ENCODE measurements around the gene CYP27A1.

Gene CYP27A1

GRCh38 chr2:218815649-218816048, 33.7 kb downstream of the CYP27A1 start:
- no peaks in the 10 kb centered on the region for H3K79me1 ChIP-seq (ENCODE audit: low read length)
- no peak overlapping the region for H3K9ac ChIP-seq (ENCODE audit: low read length)
- no peak overlapping the region for H3K4me2 ChIP-seq (ENCODE audit: low read length)
- H2BK5ac ChIP-seq (ENCODE audit: low read length), result no peak overlapping the region
- WGBS (ENCODE audit: extremely low coverage, insufficient coverage, low lambda C conversion rate), result no CpG with 5 or more reads among the region's 4 CpGs
- H3K18ac ChIP-seq (ENCODE audit: low read length), result no peak overlapping the region
- no peak overlapping the region for H4K8ac ChIP-seq (ENCODE audit: low read depth, low read length)
- H2AK5ac ChIP-seq (ENCODE audit: low read length), result no peak overlapping the region
- no peak overlapping the region for H2BK120ac ChIP-seq (ENCODE audit: low read depth, low read length)
- no peak overlapping the region for H3K4ac ChIP-seq (ENCODE audit: low read depth, low read length)
- H3K4me3 ChIP-seq (ENCODE audit: low read length), result no peak overlapping the region
- H2BK15ac ChIP-seq (replicated peaks; ENCODE audit: low read depth), result no peak overlapping the region
- no peak overlapping the region for H3K27ac ChIP-seq (ENCODE audit: low read depth, low read length)
- no peak overlapping the region for H3K56ac ChIP-seq (ENCODE audit: low read length)
- no peak overlapping the region for H3K23ac ChIP-seq (ENCODE audit: low read length)
- H3K79me2 ChIP-seq (ENCODE audit: control insufficient read depth, insufficient read depth, low read length), result no peaks in the 10 kb centered on the region
- no peaks in the 10 kb centered on the region for H3K36me3 ChIP-seq (ENCODE audit: control insufficient read depth, insufficient read depth, low read length)
- DNase-seq, result no peak
- H4K5ac ChIP-seq (ENCODE audit: low read length), result no peak overlapping the region
- no peaks in the 10 kb centered on the region for H3K27me3 ChIP-seq (ENCODE audit: insufficient read depth, low read length, poor library complexity)
- no peaks in the 10 kb centered on the region for H3K4me1 ChIP-seq (ENCODE audit: control insufficient read depth, low read depth, low read length)

GRCh38 chr2:218816561-218817011, 34.6 kb downstream of the CYP27A1 start:
- H3K27ac ChIP-seq (ENCODE audit: low read depth, low read length), result no peak overlapping the region
- H3K36me3 ChIP-seq (ENCODE audit: control insufficient read depth, insufficient read depth, low read length), result no peaks in the 10 kb centered on the region
- H3K4me2 ChIP-seq (ENCODE audit: low read length), result no peak overlapping the region
- H3K27me3 ChIP-seq (ENCODE audit: insufficient read depth, low read length, poor library complexity), result no peaks in the 10 kb centered on the region
- H3K9ac ChIP-seq (ENCODE audit: low read length), result no peak overlapping the region
- H3K79me2 ChIP-seq (ENCODE audit: control insufficient read depth, insufficient read depth, low read length), result no peaks in the 10 kb centered on the region
- H4K8ac ChIP-seq (ENCODE audit: low read depth, low read length), result no peak overlapping the region
- H3K56ac ChIP-seq (ENCODE audit: low read length), result no peak overlapping the region
- H3K4ac ChIP-seq (ENCODE audit: low read depth, low read length), result no peak overlapping the region
- H3K79me1 ChIP-seq (ENCODE audit: low read length), result no peaks in the 10 kb centered on the region
- no peak overlapping the region for H2BK5ac ChIP-seq (ENCODE audit: low read length)
- H3K4me1 ChIP-seq (ENCODE audit: control insufficient read depth, low read depth, low read length), result no peaks in the 10 kb centered on the region
- no peak overlapping the region for H3K23ac ChIP-seq (ENCODE audit: low read length)
- H2BK15ac ChIP-seq (replicated peaks; ENCODE audit: low read depth), result no peak overlapping the region
- WGBS (ENCODE audit: extremely low coverage, insufficient coverage, low lambda C conversion rate), result no CpG with 5 or more reads among the region's 2 CpGs
- no peak overlapping the region for H4K5ac ChIP-seq (ENCODE audit: low read length)
- no peak overlapping the region for H2BK120ac ChIP-seq (ENCODE audit: low read depth, low read length)
- H3K18ac ChIP-seq (ENCODE audit: low read length), result no peak overlapping the region
- DNase-seq, result no peak
- H2AK5ac ChIP-seq (ENCODE audit: low read length), result no peak overlapping the region
- no peak overlapping the region for H3K4me3 ChIP-seq (ENCODE audit: low read length)

GRCh38 chr2:218819093-218819492, 37.1 kb downstream of the CYP27A1 start:
- H2AK5ac ChIP-seq (ENCODE audit: low read length), result no peak overlapping the region
- H3K36me3 ChIP-seq (ENCODE audit: control insufficient read depth, insufficient read depth, low read length), result no peaks in the 10 kb centered on the region
- WGBS (ENCODE audit: extremely low coverage, insufficient coverage, low lambda C conversion rate), result no CpG with 5 or more reads among the region's 7 CpGs
- H3K56ac ChIP-seq (ENCODE audit: low read length), result no peak overlapping the region
- H3K23ac ChIP-seq (ENCODE audit: low read length), result no peak overlapping the region
- no peak overlapping the region for H2BK15ac ChIP-seq (replicated peaks; ENCODE audit: low read depth)
- H3K4ac ChIP-seq (ENCODE audit: low read depth, low read length), result no peak overlapping the region
- no peaks in the 10 kb centered on the region for H3K79me1 ChIP-seq (ENCODE audit: low read length)
- no peaks in the 10 kb centered on the region for H3K27me3 ChIP-seq (ENCODE audit: insufficient read depth, low read length, poor library complexity)
- H2BK5ac ChIP-seq (ENCODE audit: low read length), result no peak overlapping the region
- H3K9ac ChIP-seq (ENCODE audit: low read length), result no peak overlapping the region
- H3K4me2 ChIP-seq (ENCODE audit: low read length), result no peak overlapping the region
- no peak overlapping the region for H2BK120ac ChIP-seq (ENCODE audit: low read depth, low read length)
- no peak overlapping the region for H4K8ac ChIP-seq (ENCODE audit: low read depth, low read length)
- no peak overlapping the region for H4K5ac ChIP-seq (ENCODE audit: low read length)
- H3K79me2 ChIP-seq (ENCODE audit: control insufficient read depth, insufficient read depth, low read length), result no peaks in the 10 kb centered on the region
- H3K27ac ChIP-seq (ENCODE audit: low read depth, low read length), result no peak overlapping the region
- H3K4me3 ChIP-seq (ENCODE audit: low read length), result no peak overlapping the region
- H3K18ac ChIP-seq (ENCODE audit: low read length), result no peak overlapping the region
- DNase-seq, result no peak
- no peaks in the 10 kb centered on the region for H3K4me1 ChIP-seq (ENCODE audit: control insufficient read depth, low read depth, low read length)

GRCh38 chr2:218820746-218821369, 38.9 kb downstream of the CYP27A1 start:
- Histone ChIP-seq H4K5ac (ENCODE audit: low read length) (no peak overlapping the region), H3K27ac (ENCODE audit: low read depth, low read length) (no peak overlapping the region), H3K4me2 (ENCODE audit: low read length) (no peak overlapping the region), H2BK15ac (replicated peaks; ENCODE audit: low read depth) (no peak overlapping the region), H3K27me3 (ENCODE audit: insufficient read depth, low read length, poor library complexity) (no peaks in the 10 kb centered on the region), H2AK5ac (ENCODE audit: low read length) (no peak overlapping the region), H2BK5ac (ENCODE audit: low read length) (no peak overlapping the region), H3K36me3 (ENCODE audit: control insufficient read depth, insufficient read depth, low read length) (no peaks in the 10 kb centered on the region), H4K8ac (ENCODE audit: low read depth, low read length) (no peak overlapping the region), H3K18ac (ENCODE audit: low read length) (no peak overlapping the region), H3K79me1 (ENCODE audit: low read length) (no peaks in the 10 kb centered on the region), H3K9ac (ENCODE audit: low read length) (no peak overlapping the region), H3K4me1 (ENCODE audit: control insufficient read depth, low read depth, low read length) (no peaks in the 10 kb centered on the region), H2BK120ac (ENCODE audit: low read depth, low read length) (no peak overlapping the region), H3K79me2 (ENCODE audit: control insufficient read depth, insufficient read depth, low read length) (no peaks in the 10 kb centered on the region), H3K4me3 (ENCODE audit: low read length) (no peak overlapping the region), H3K4ac (ENCODE audit: low read depth, low read length) (no peak overlapping the region), H3K56ac (ENCODE audit: low read length) (no peak overlapping the region), H3K23ac (ENCODE audit: low read length) (no peak overlapping the region)
- WGBS (ENCODE audit: extremely low coverage, insufficient coverage, low lambda C conversion rate), result no CpG with 5 or more reads among the region's 15 CpGs
- DNase-seq, result no peak

- no CpG with 5 or more reads among the region's 9 CpGs for whole genome bisulfite sequencing (ENCODE audit: extremely low coverage, insufficient coverage, low lambda C conversion rate)
- Histone ChIP-seq H2BK15ac (replicated peaks; ENCODE audit: low read depth) (no peak overlapping the region), H3K27ac (ENCODE audit: low read depth, low read length) (no peak overlapping the region), H4K8ac (ENCODE audit: low read depth, low read length) (no peak overlapping the region), H3K4ac (ENCODE audit: low read depth, low read length) (no peak overlapping the region), H3K4me2 (ENCODE audit: low read length) (no peak overlapping the region), H3K9ac (ENCODE audit: low read length) (no peak overlapping the region), H3K27me3 (ENCODE audit: insufficient read depth, low read length, poor library complexity) (no peaks in the 10 kb centered on the region), H3K18ac (ENCODE audit: low read length) (no peak overlapping the region), H3K79me1 (ENCODE audit: low read length) (no peaks in the 10 kb centered on the region), H3K4me1 (ENCODE audit: control insufficient read depth, low read depth, low read length) (no peaks in the 10 kb centered on the region), H2AK5ac (ENCODE audit: low read length) (no peak overlapping the region), H4K5ac (ENCODE audit: low read length) (no peak overlapping the region), H3K79me2 (ENCODE audit: control insufficient read depth, insufficient read depth, low read length) (no peaks in the 10 kb centered on the region), H3K56ac (ENCODE audit: low read length) (no peak overlapping the region), H2BK120ac (ENCODE audit: low read depth, low read length) (no peak overlapping the region), H3K36me3 (ENCODE audit: control insufficient read depth, insufficient read depth, low read length) (no peaks in the 10 kb centered on the region), H2BK5ac (ENCODE audit: low read length) (no peak overlapping the region), H3K23ac (ENCODE audit: low read length) (no peak overlapping the region), H3K4me3 (ENCODE audit: low read length) (no peak overlapping the region)
- peak; percentile 13 for DNase-seq
Measured at GRCh38 chr2:218821605-218822211, 39.8 kb downstream of the CYP27A1 start.

GRCh38 chr2:218822622-218823021, 40.7 kb downstream of the CYP27A1 start:
- no peak overlapping the region for H4K8ac ChIP-seq (ENCODE audit: low read depth, low read length)
- H3K4me2 ChIP-seq (ENCODE audit: low read length), result no peak overlapping the region
- no peak overlapping the region for H3K56ac ChIP-seq (ENCODE audit: low read length)
- no peak overlapping the region for H2BK5ac ChIP-seq (ENCODE audit: low read length)
- no peak for DNase-seq
- H2BK120ac ChIP-seq (ENCODE audit: low read depth, low read length), result no peak overlapping the region
- H3K27ac ChIP-seq (ENCODE audit: low read depth, low read length), result no peak overlapping the region
- no peak overlapping the region for H2AK5ac ChIP-seq (ENCODE audit: low read length)
- no peak overlapping the region for H2BK15ac ChIP-seq (replicated peaks; ENCODE audit: low read depth)
- H3K79me1 ChIP-seq (ENCODE audit: low read length), result no peaks in the 10 kb centered on the region
- no peaks in the 10 kb centered on the region for H3K36me3 ChIP-seq (ENCODE audit: control insufficient read depth, insufficient read depth, low read length)
- no peak overlapping the region for H4K5ac ChIP-seq (ENCODE audit: low read length)
- H3K79me2 ChIP-seq (ENCODE audit: control insufficient read depth, insufficient read depth, low read length), result no peaks in the 10 kb centered on the region
- WGBS (ENCODE audit: extremely low coverage, insufficient coverage, low lambda C conversion rate), result no CpG with 5 or more reads among the region's 7 CpGs
- no peak overlapping the region for H3K4me3 ChIP-seq (ENCODE audit: low read length)
- no peaks in the 10 kb centered on the region for H3K4me1 ChIP-seq (ENCODE audit: control insufficient read depth, low read depth, low read length)
- no peak overlapping the region for H3K4ac ChIP-seq (ENCODE audit: low read depth, low read length)
- H3K27me3 ChIP-seq (ENCODE audit: insufficient read depth, low read length, poor library complexity), result no peaks in the 10 kb centered on the region
- no peak overlapping the region for H3K23ac ChIP-seq (ENCODE audit: low read length)
- H3K18ac ChIP-seq (ENCODE audit: low read length), result no peak overlapping the region
- H3K9ac ChIP-seq (ENCODE audit: low read length), result no peak overlapping the region

Measured in mesendoderm (in vitro differentiated cells).